ENCODE results near the gene ANKMY1. TPM values are rescaled to one million over a fixed set of nuclear protein-coding genes. Genes with fewer than 3 reads are reported as not detected.

The ANKMY1 gene
- total and polyA plus RNA-seq, 2 of the 8 experiments (the other 6 are each of a cell fraction or from before 2014, with no cell fraction given): 4.5 to 4.8 TPM

DNA sequence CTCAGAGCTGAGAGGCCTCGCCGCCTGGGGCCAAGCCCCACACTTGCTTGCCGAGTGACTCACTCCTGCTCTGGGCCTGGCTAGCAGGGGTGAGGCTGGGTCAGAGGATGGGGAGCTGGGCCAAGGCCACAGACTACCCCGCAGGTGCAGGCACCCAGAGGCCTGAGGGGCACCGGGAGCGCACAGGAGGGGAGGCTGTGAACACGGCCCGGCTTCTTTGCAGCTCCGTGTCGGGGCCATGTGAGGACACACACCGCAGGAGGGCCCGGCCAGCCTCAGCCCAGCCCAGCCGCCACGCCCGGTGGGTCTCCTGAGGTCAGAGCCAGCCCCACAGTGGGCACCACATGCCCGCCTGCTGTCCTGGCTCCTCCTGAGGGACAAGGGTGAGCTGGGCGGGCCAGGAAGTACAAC lies 113.9 kb downstream of the ANKMY1 start:
- H4K20me1 ChIP-seq (replicated peaks in 1 of 2; ENCODE audit: control insufficient read depth in 1 of 2, insufficient read depth in 2 of 2, low read length in 2 of 2): peaks cover 8 to 38% of the 10 kb centered on the region in 2 experiments
- no peak overlapping the region for H3K18ac ChIP-seq (ENCODE audit: extremely low read depth, low read length)
- no peak overlapping the region for H3K27ac ChIP-seq (ENCODE audit: low read depth, low read length)
- no peak overlapping the region for H3K56ac ChIP-seq (replicated peaks; ENCODE audit: insufficient read length, low read depth, low read length)
- ChIA-PET POLR2A (ENCODE audit: partially characterized antibody) (no interaction called here), CTCF (ENCODE audit: partially characterized antibody) (no interaction called here)
- H3K4me1 ChIP-seq (replicated peaks in 1 of 4; ENCODE audit: control insufficient read depth in 3 of 4, insufficient read depth in 4 of 4, low read length in 3 of 4): peaks cover 0 to 2% (median 1%) of the 10 kb centered on the region in 4 experiments; a peak in 1 of 7 replicates
- H3K36me3 ChIP-seq (ENCODE audit: control insufficient read depth in 2 of 4, insufficient read depth in 4 of 4, low read length in 3 of 4): no peaks in the 10 kb centered on the region; a peak in 1 of 8 replicates
- H2AK5ac ChIP-seq (ENCODE audit: low read depth, low read length): no peak overlapping the region
- no peak overlapping the region for H2BK5ac ChIP-seq (ENCODE audit: low read depth, low read length)
- H3K79me1 ChIP-seq (ENCODE audit: low read depth, low read length): peaks cover 7% of the 10 kb centered on the region; the same call in 1 of the 2 replicates
- no peak overlapping the region for H2BK12ac ChIP-seq (ENCODE audit: low read depth, low read length)
- no peaks in the 10 kb centered on the region for H3K27me3 ChIP-seq (replicated peaks in 1 of 4; ENCODE audit: control insufficient read depth in 3 of 4, extremely low read depth in 1 of 4, insufficient read depth in 3 of 4, low read length in 3 of 4)
- H2BK20ac ChIP-seq (ENCODE audit: low read length): no peak overlapping the region
- H3K79me2 ChIP-seq (ENCODE audit: control insufficient read depth in 1 of 2, insufficient read depth in 2 of 2, low read length in 2 of 2): no peaks in the 10 kb centered on the region; a peak in 1 of 4 replicates
- H2BK120ac ChIP-seq (replicated peaks; ENCODE audit: low read depth, low read length): no peak overlapping the region
- no peak overlapping the region for H3K4me3 ChIP-seq (ENCODE audit: extremely low read depth in 1 of 4, insufficient read depth in 2 of 4, low read depth in 3 of 4, low read length in 4 of 4)
- no peaks in the 10 kb centered on the region for H3K23me2 ChIP-seq (ENCODE audit: low read depth, low read length)
- H3K4me2 ChIP-seq (ENCODE audit: insufficient read depth in 1 of 2, low read depth in 2 of 2, low read length in 2 of 2): no peak overlapping the region
- H2AFZ ChIP-seq (ENCODE audit: low read length): no peak overlapping the region
- FAIRE-seq (no peak), DNase-seq (ENCODE audit: low read depth in 1 of 2, low spot score in 2 of 2) (no peak)
- no peak overlapping the region for H3K9ac ChIP-seq (replicated peaks in 1 of 4; ENCODE audit: extremely low read depth in 1 of 4, low read depth in 3 of 4, low read length in 3 of 4)
- H4K8ac ChIP-seq (ENCODE audit: extremely low read depth, insufficient read depth, low read length): no peak overlapping the region
- no peak overlapping the region for H4K91ac ChIP-seq (replicated peaks; ENCODE audit: insufficient read length, low read length)
- H3K23ac ChIP-seq (ENCODE audit: insufficient read length): no peak overlapping the region
- H2BK15ac ChIP-seq (ENCODE audit: low read length): no peak overlapping the region
- no peaks in the 10 kb centered on the region for H3K9me3 ChIP-seq (ENCODE audit: insufficient read depth in 2 of 2, low read depth in 1 of 2, low read length in 1 of 2)
- WGBS, 2 experiments (ENCODE audit: extremely low coverage in 1 of 2, insufficient coverage in 1 of 2, insufficient read length in 1 of 2, insufficient replicate concordance in 2 of 2, low coverage in 1 of 2, low lambda C conversion rate in 2 of 2, missing lambda C conversion rate in 1 of 2): 92% methylated on average over 13 of the region's 17 CpGs; no CpG with 5 or more reads in 1 of the 2 experiments
- no peak overlapping the region for H3K14ac ChIP-seq (ENCODE audit: insufficient read length)
- TF ChIP-seq, protein P1, sequence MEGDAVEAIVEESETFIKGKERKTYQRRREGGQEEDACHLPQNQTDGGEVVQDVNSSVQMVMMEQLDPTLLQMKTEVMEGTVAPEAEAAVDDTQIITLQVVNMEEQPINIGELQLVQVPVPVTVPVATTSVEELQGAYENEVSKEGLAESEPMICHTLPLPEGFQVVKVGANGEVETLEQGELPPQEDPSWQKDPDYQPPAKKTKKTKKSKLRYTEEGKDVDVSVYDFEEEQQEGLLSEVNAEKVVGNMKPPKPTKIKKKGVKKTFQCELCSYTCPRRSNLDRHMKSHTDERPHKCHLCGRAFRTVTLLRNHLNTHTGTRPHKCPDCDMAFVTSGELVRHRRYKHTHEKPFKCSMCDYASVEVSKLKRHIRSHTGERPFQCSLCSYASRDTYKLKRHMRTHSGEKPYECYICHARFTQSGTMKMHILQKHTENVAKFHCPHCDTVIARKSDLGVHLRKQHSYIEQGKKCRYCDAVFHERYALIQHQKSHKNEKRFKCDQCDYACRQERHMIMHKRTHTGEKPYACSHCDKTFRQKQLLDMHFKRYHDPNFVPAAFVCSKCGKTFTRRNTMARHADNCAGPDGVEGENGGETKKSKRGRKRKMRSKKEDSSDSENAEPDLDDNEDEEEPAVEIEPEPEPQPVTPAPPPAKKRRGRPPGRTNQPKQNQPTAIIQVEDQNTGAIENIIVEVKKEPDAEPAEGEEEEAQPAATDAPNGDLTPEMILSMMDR (IDR thresholded peaks at IDR 0.05; ENCODE audit: control extremely low read depth in 1 of 3, insufficient read depth in 1 of 3, low read depth in 1 of 3, low read length in 3 of 3): no peak
- TF ChIP-seq GABPA (IDR thresholded peaks at IDR 0.05; ENCODE audit: borderline replicate concordance, insufficient read depth, low read length) (no peak), EGR1 (IDR thresholded peaks at IDR 0.05; ENCODE audit: borderline replicate concordance, low read depth, low read length) (no peak), BRCA1 (IDR thresholded peaks at IDR 0.05; ENCODE audit: low read depth, low read length) (no peak), CHD2 (IDR thresholded peaks at IDR 0.05; ENCODE audit: low read length) (no peak), RXRA (IDR thresholded peaks at IDR 0.05; ENCODE audit: insufficient read depth, low read depth, low read length) (no peak), EZH2 (IDR thresholded peaks at IDR 0.05; ENCODE audit: low read depth, low read length, severe bottlenecking) (no peak), CEBPB (IDR thresholded peaks at IDR 0.05; ENCODE audit: low read depth, low read length) (no peak), POU5F1 (IDR thresholded peaks at IDR 0.05; ENCODE audit: low read depth, low read length) (no peak), RFX5 (IDR thresholded peaks at IDR 0.05; ENCODE audit: borderline replicate concordance, low read depth, low read length) (no peak), TEAD4 (IDR thresholded peaks at IDR 0.05; ENCODE audit: low read depth, low read length) (no peak), RAD21 (IDR thresholded peaks at IDR 0.05 in 1 of 2, conservative IDR thresholded peaks at IDR 0.05 in 1 of 2; ENCODE audit: low read depth in 2 of 2, low read length in 2 of 2) (no peak)
- no peak overlapping the region for H3K4ac ChIP-seq (replicated peaks; ENCODE audit: insufficient read length, low read depth, low read length)
- no peak overlapping the region for H4K5ac ChIP-seq (ENCODE audit: insufficient read length, low read depth, low read length)
